SJSA1 (cell line): ENCODE measurements around the gene PRXL2A. TPM values are rescaled to one million over a fixed set of nuclear protein-coding genes. Genes with fewer than 3 reads are reported as not detected.

Experiments used
- total RNA-seq: library from RNA; depleted of rRNA; stranded (reverse); fragments of >200 nt; shearing (Covaris generic); gene quantifications from 2 replicates; pipeline ENCODE4 v1.2.3, GENCODE V29; 2014; rRNA removed

Gene PRXL2A
- total RNA-seq, 1 experiment from 2014 or later = 51.8 TPM

Other genes starting within 250 kb of the PRXL2A start
- 76.9 and 114 TPM in 2 replicates for gene ANXA11, start 203.0 kb upstream of the PRXL2A start, total RNA-seq
- gene MAT1A, start 118.9 kb upstream of the PRXL2A start, total RNA-seq = not detected in 2 replicates
- not detected in 2 replicates for gene DYDC1, start 51.8 kb upstream of the PRXL2A start, total RNA-seq
- not detected in 2 replicates for gene DYDC2, start 51.8 kb upstream of the PRXL2A start, total RNA-seq
- 60.8 and 65.8 TPM in 2 replicates for gene TSPAN14, start 45.8 kb downstream of the PRXL2A start, total RNA-seq
- 0.08 TPM in 1 of 2 replicates, not detected in the other for gene SH2D4B, start 129.4 kb downstream of the PRXL2A start, total RNA-seq